ENCODE measurements around the gene PREP. TPM values are rescaled to one million over a fixed set of nuclear protein-coding genes. Genes with fewer than 3 reads are reported as not detected.

The PREP gene
- total and polyA plus RNA-seq, 2 of the 8 experiments (the other 6 are each of a cell fraction or from before 2014, with no cell fraction given), result 26.8 to 70.0 TPM

GRCh38 chr6:105320765-105321164 lies 82.1 kb downstream of the PREP start:
- POLR2A ChIA-PET (ENCODE audit: partially characterized antibody), result no interaction called here
- Histone ChIP-seq H4K8ac (ENCODE audit: extremely low read depth, insufficient read depth, low read length) (no peak overlapping the region), H3K4me1 (replicated peaks in 1 of 4; ENCODE audit: control insufficient read depth in 3 of 4, insufficient read depth in 4 of 4, low read length in 3 of 4) (no peaks in the 10 kb centered on the region), H3K27ac (ENCODE audit: low read depth, low read length) (no peak overlapping the region), H2BK12ac (ENCODE audit: low read depth, low read length) (no peak overlapping the region), H4K5ac (ENCODE audit: insufficient read length, low read depth, low read length) (no peak overlapping the region), H3K18ac (ENCODE audit: extremely low read depth, low read length) (no peak overlapping the region), H2AK5ac (ENCODE audit: low read depth, low read length) (no peak overlapping the region), H3K79me1 (ENCODE audit: low read depth, low read length) (no peaks in the 10 kb centered on the region; the same call in 1 of the 2 replicates), H3K4ac (replicated peaks; ENCODE audit: insufficient read length, low read depth, low read length) (no peak overlapping the region), H3K4me3 (ENCODE audit: extremely low read depth in 1 of 4, insufficient read depth in 2 of 4, low read depth in 3 of 4, low read length in 4 of 4) (no peak overlapping the region), H3K14ac (ENCODE audit: insufficient read length) (no peak overlapping the region), H2BK15ac (ENCODE audit: low read length) (no peak overlapping the region), H2BK120ac (replicated peaks; ENCODE audit: low read depth, low read length) (no peak overlapping the region), H2BK5ac (ENCODE audit: low read depth, low read length) (no peak overlapping the region), H3K79me2 (ENCODE audit: control insufficient read depth in 1 of 2, insufficient read depth in 2 of 2, low read length in 2 of 2) (no peaks in the 10 kb centered on the region), H3K36me3 (ENCODE audit: control insufficient read depth in 2 of 4, insufficient read depth in 4 of 4, low read length in 3 of 4) (peaks cover 0 to 16% (median 12%) of the 10 kb centered on the region in 4 experiments; a peak in 6 of 8 replicates), H3K56ac (replicated peaks; ENCODE audit: insufficient read length, low read depth, low read length) (no peak overlapping the region), H3K4me2 (ENCODE audit: insufficient read depth in 1 of 2, low read depth in 2 of 2, low read length in 2 of 2) (no peak overlapping the region), H4K20me1 (replicated peaks in 1 of 2; ENCODE audit: control insufficient read depth in 1 of 2, insufficient read depth in 2 of 2, low read length in 2 of 2) (peaks cover 2 to 3% of the 10 kb centered on the region in 2 experiments), H3K27me3 (replicated peaks in 1 of 4; ENCODE audit: control insufficient read depth in 3 of 4, extremely low read depth in 1 of 4, insufficient read depth in 3 of 4, low read length in 3 of 4) (no peaks in the 10 kb centered on the region), H4K91ac (replicated peaks; ENCODE audit: insufficient read length, low read length) (no peak overlapping the region), H3K9ac (replicated peaks in 1 of 4; ENCODE audit: extremely low read depth in 1 of 4, low read depth in 3 of 4, low read length in 3 of 4) (no peak overlapping the region), H3K9me3 (ENCODE audit: insufficient read depth in 2 of 2, low read depth in 1 of 2, low read length in 1 of 2) (no peaks in the 10 kb centered on the region), H3K23me2 (ENCODE audit: low read depth, low read length) (no peaks in the 10 kb centered on the region), H2BK20ac (ENCODE audit: low read length) (no peak overlapping the region), H2AFZ (ENCODE audit: low read length) (no peak overlapping the region), H3K23ac (ENCODE audit: insufficient read length) (no peak overlapping the region)
- WGBS, 2 experiments (ENCODE audit: extremely low coverage in 1 of 2, insufficient coverage in 1 of 2, insufficient read length in 1 of 2, insufficient replicate concordance in 2 of 2, low coverage in 1 of 2, low lambda C conversion rate in 2 of 2, missing lambda C conversion rate in 1 of 2), result 87% methylated on average over 3 of the region's 3 CpGs; no CpG with 5 or more reads in 1 of the 2 experiments
- DNase-seq (ENCODE audit: low read depth in 1 of 2, low spot score in 2 of 2), result no peak
- FAIRE-seq, result no peak
- CTCF ChIA-PET (ENCODE audit: partially characterized antibody), result interaction anchor here (0.9 kb wide), 1 partner anchor 199 kb away, joined by 3 read pairs; no protein-coding TSS in a partner anchor
- no peak for TF ChIP-seq POU5F1 (IDR thresholded peaks at IDR 0.05; ENCODE audit: low read depth, low read length)
- no peak for TF ChIP-seq HDAC6 (IDR thresholded peaks at IDR 0.05; ENCODE audit: low read depth, low read length)
- TF ChIP-seq ATF2 (IDR thresholded peaks at IDR 0.05; ENCODE audit: low read length), result no peak
- no peak for TF ChIP-seq SRF (IDR thresholded peaks at IDR 0.05; ENCODE audit: low read depth, low read length)
- no peak for TF ChIP-seq YY1 (IDR thresholded peaks at IDR 0.05; ENCODE audit: low read depth, low read length)
- no peak for TF ChIP-seq JUND (IDR thresholded peaks at IDR 0.05; ENCODE audit: low read length)
- TF ChIP-seq POLR2A (IDR thresholded peaks at IDR 0.05; ENCODE audit: control extremely low read depth in 1 of 2, low read depth in 2 of 2, low read length in 2 of 2), result no peak
- TF ChIP-seq SAP30 (IDR thresholded peaks at IDR 0.05; ENCODE audit: insufficient read depth, insufficient replicate concordance, low read length), result no peak
- TF ChIP-seq RXRA (IDR thresholded peaks at IDR 0.05; ENCODE audit: insufficient read depth, low read depth, low read length), result no peak
- TF ChIP-seq RNF2 (IDR thresholded peaks at IDR 0.05; ENCODE audit: borderline replicate concordance, low read depth, low read length, missing control alignments, poor library complexity, severe bottlenecking), result no peak
- TF ChIP-seq CHD2 (IDR thresholded peaks at IDR 0.05; ENCODE audit: low read length), result no peak
- no peak for TF ChIP-seq MAFK (IDR thresholded peaks at IDR 0.05; ENCODE audit: low read depth, low read length)
- TF ChIP-seq ZNF274 (IDR thresholded peaks at IDR 0.05; ENCODE audit: borderline replicate concordance, extremely low read depth, low read length), result no peak

Data from H1 (cell line).